Measurements from ENCODE around the gene CAB39L.

Gene CAB39L

GRCh38 chr13:49265822-49266221, 178.0 kb downstream of the CAB39L start:
- DNase-seq = no peak

- no peak for DNase-seq
Measured at GRCh38 chr13:49262634-49263033, 181.2 kb downstream of the CAB39L start.

GRCh38 chr13:49259586-49259985, 184.3 kb downstream of the CAB39L start:
- no peak for DNase-seq
